Measurements from ENCODE around the gene DHRSX. TPM values are rescaled to one million over a fixed set of nuclear protein-coding genes. Genes with fewer than 3 reads are reported as not detected.

DHRSX gene
- total RNA-seq, 4 donors from 2014 or later = 19.6 to 22.4 (median 21.0) TPM

DNA sequence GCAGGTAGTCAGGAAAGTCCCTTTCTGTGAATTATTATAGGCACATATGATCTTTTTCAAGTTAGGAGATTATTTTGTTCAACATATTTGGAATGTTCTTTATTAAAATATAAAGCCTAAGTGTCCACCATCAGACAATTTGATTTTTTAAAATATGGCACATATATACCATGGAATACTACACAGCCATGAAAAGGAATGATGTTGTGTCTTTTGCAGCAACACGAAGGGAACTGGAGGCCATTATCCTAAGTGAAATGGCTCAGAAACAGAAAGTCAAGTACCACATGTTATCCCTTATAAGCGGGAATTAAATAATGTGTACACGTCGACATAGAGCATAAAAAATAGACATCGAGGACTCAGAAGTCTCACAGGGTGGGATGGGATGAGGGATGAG, 73.0 kb downstream of the DHRSX start:
- TF ChIP-seq POLR2AphosphoS5 (IDR thresholded peaks at IDR 0.05) (no peak), EP300 (IDR thresholded peaks at IDR 0.05) (no peak), POLR2A (IDR thresholded peaks at IDR 0.05; ENCODE audit: low read depth) (no peak), CTCF (IDR thresholded peaks at IDR 0.05) (no peak)
- H3K27ac ChIP-seq (replicated peaks in 1 of 4) = no peak overlapping the region
- no peaks in the 10 kb centered on the region for H3K27me3 ChIP-seq
- H3K4me1 ChIP-seq = no peaks in the 10 kb centered on the region
- no peak for DNase-seq (ENCODE audit: extremely low spot score)
- intact Hi-C loops (cut with DNase I) = no loop called here
- H3K9me3 ChIP-seq = peaks cover 0 to 4% (median 0%) of the 10 kb centered on the region in 4 donors
- peaks cover 0 to 27% (median 14%) of the 10 kb centered on the region in 4 donors for H3K36me3 ChIP-seq
- no peak overlapping the region for H3K4me3 ChIP-seq
- WGBS = 96% methylated on average over 5 of the region's 5 CpGs

DNA sequence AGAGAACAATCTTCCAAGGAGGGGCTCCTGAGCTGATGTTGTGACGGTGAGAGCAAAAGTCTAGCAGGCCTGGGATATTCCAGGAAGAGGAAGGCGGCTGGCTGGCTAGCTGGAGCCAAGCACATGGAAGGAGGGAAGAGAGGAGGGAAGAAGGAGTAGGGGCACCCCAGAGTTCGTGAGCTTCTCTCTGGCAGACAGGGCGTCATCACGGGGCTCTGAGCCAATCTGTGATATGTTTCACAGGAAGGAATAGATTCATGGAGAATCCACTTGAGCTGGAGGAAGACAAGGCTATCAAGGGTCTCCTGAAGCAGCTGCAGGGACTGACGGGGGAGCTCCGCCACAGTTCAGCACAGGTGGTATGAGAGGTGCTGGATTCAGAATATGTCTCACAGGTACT, 73.6 kb downstream of the DHRSX start:
- DNase-seq (ENCODE audit: extremely low spot score) = no peak
- intact Hi-C loops (cut with DNase I) = no loop called here
- WGBS = 85% methylated on average over 7 of the region's 7 CpGs
- Histone ChIP-seq H3K9me3 (peaks cover 0 to 4% (median 0%) of the 10 kb centered on the region in 4 donors), H3K4me1 (no peaks in the 10 kb centered on the region), H3K4me3 (no peak overlapping the region), H3K27ac (replicated peaks in 1 of 4) (no peak overlapping the region), H3K36me3 (peaks cover 0 to 32% (median 17%) of the 10 kb centered on the region in 4 donors), H3K27me3 (no peaks in the 10 kb centered on the region)
- no peak for TF ChIP-seq EP300 (IDR thresholded peaks at IDR 0.05)
- TF ChIP-seq CTCF (IDR thresholded peaks at IDR 0.05) = no peak
- no peak for TF ChIP-seq POLR2A (IDR thresholded peaks at IDR 0.05; ENCODE audit: low read depth)
- TF ChIP-seq POLR2AphosphoS5 (IDR thresholded peaks at IDR 0.05) = no peak

DNA sequence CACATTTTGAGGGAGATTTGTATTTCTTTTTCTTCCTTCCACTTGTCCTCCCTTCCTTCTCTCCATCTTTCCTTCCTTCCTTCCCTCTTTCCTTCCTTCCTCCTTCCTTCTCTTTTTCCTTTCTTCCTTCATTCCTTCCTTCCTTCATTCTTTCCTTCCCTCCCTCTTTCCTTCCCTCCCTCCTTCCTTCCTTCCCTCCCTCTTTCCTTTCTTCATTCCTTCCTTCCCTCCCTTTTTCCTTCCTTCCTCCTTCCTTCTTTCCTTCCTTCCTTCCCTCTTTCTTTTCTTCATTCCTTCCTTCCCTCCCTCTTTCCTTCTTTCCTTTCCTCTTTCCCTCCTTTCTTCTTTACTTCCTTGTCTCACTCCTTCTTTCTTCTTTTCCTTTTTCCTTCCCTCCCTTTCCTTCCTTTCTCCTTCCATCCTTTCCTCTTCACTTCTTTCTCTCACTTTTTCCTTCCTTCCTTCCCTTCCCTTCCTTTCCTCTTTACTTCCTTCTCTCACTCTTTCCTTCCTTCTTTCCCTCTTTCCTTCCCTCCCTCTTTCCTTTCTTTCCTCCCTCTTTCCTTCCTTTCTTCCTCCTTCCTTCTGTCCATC, 74.4 kb downstream of the DHRSX start:
- no peak for TF ChIP-seq CTCF (IDR thresholded peaks at IDR 0.05)
- no peak for TF ChIP-seq EP300 (IDR thresholded peaks at IDR 0.05)
- TF ChIP-seq POLR2A (IDR thresholded peaks at IDR 0.05; ENCODE audit: low read depth) = no peak
- no peak for TF ChIP-seq POLR2AphosphoS5 (IDR thresholded peaks at IDR 0.05)
- H3K27ac ChIP-seq (replicated peaks in 1 of 4) = no peak overlapping the region

GRCh38 chrX:2425286-2426071, 75.3 kb downstream of the DHRSX start:
- peaks cover 0 to 4% (median 0%) of the 10 kb centered on the region in 4 donors for H3K9me3 ChIP-seq
- H3K27me3 ChIP-seq = no peaks in the 10 kb centered on the region
- no peak overlapping the region for H3K27ac ChIP-seq (replicated peaks in 1 of 4)
- intact Hi-C loops (cut with DNase I) = no loop called here
- H3K4me3 ChIP-seq = no peak overlapping the region
- TF ChIP-seq EP300 (IDR thresholded peaks at IDR 0.05) (no peak), CTCF (IDR thresholded peaks at IDR 0.05) (no peak), POLR2A (IDR thresholded peaks at IDR 0.05; ENCODE audit: low read depth) (no peak), POLR2AphosphoS5 (IDR thresholded peaks at IDR 0.05) (no peak)
- no peak for DNase-seq (ENCODE audit: extremely low spot score)
- WGBS = 96% methylated on average over 13 of the region's 13 CpGs
- no peaks in the 10 kb centered on the region for H3K4me1 ChIP-seq
- peaks cover 0 to 49% (median 30%) of the 10 kb centered on the region in 4 donors for H3K36me3 ChIP-seq

More for the DNA sequence above, 74.4 kb downstream of the DHRSX start:
- Histone ChIP-seq H3K36me3 (peaks cover 0 to 40% (median 23%) of the 10 kb centered on the region in 4 donors), H3K9me3 (peaks cover 0 to 4% (median 0%) of the 10 kb centered on the region in 4 donors), H3K4me3 (no peak overlapping the region), H3K27me3 (no peaks in the 10 kb centered on the region), H3K4me1 (no peaks in the 10 kb centered on the region)
- intact Hi-C loops (cut with DNase I) = no loop called here
- DNase-seq (ENCODE audit: extremely low spot score) = no peak

Data from esophagus muscularis mucosa (tissue), 4 donors.